Activated T-cell treated with anti-CD3 and anti-CD28 coated beads, Interleukin-2, amount 50 U/mL, for 72 hours (primary cell): ENCODE measurements around the gene ARNT2. TPM values are rescaled to one million over a fixed set of nuclear protein-coding genes. Genes with fewer than 3 reads are reported as not detected.

Source experiments
- ATAC-seq, 2 donors: fragments of 150-1000 bp; cut with Tn5 transposase; replicated peaks in 1 of 2; 2 replicates each; pipeline ENCODE4 v1.10.0; 2021; ENCODE audit warnings: moderate library complexity in 2 of 2, mild to moderate bottlenecking in 1 of 2
- DNase-seq, 2 donors: peaks; one replicate each; pipeline ENCODE4 v3.0.0; 2021 to 2022; ENCODE audit warnings: mixed read lengths in 1 of 2
- H3K27ac Mint-ChIP-seq: one replicate; pipeline ENCODE4 v1.8.0; 2022; ENCODE audit warnings: mild to moderate bottlenecking, moderate library complexity, mixed read lengths
- H3K27me3 Mint-ChIP-seq: one replicate; pipeline ENCODE4 v1.8.0; 2022; ENCODE audit warnings: low read depth, mixed read lengths
- H3K36me3 Mint-ChIP-seq, 2 donors: one replicate each; pipeline ENCODE4 v1.8.0; 2022; ENCODE audit warnings: mixed read lengths in 2 of 2, mild to moderate bottlenecking in 1 of 2; ENCODE audit not compliant: insufficient read depth in 2 of 2
- H3K4me1 Mint-ChIP-seq: one replicate; pipeline ENCODE4 v1.8.0; 2022; ENCODE audit warnings: low read depth, mixed read lengths
- H3K4me3 Mint-ChIP-seq, 2 donors: one replicate each; pipeline ENCODE4 v1.8.0; 2022; ENCODE audit warnings: mild to moderate bottlenecking in 2 of 2, mixed read lengths in 2 of 2, moderate library complexity in 2 of 2
- H3K9me3 Mint-ChIP-seq, 2 donors: one replicate each; pipeline ENCODE4 v1.8.0; 2022; ENCODE audit warnings: mixed read lengths in 2 of 2
- total RNA-seq, 2 donors: library from RNA; stranded (reverse); gene quantifications; one replicate each; pipeline ENCODE4 v1.2.3, GENCODE V29; 2022

The ARNT2 gene
- total RNA-seq, 2 donors from 2014 or later, result 0.07 to 0.19 TPM

GRCh38 chr15:80437334-80437891 lies 33.2 kb downstream of the ARNT2 start:
- Mint-ChIP-seq H3K4me1 (peaks cover 6% of the 10 kb centered on the region), H3K27me3 (peaks cover 34% of the 10 kb centered on the region), H3K4me3 (no peak overlapping the region), H3K9me3 (no peaks in the 10 kb centered on the region), H3K36me3 (no peaks in the 10 kb centered on the region), H3K27ac (no peak overlapping the region)
- DNase-seq, result no peak
- no peak for ATAC-seq

DNA sequence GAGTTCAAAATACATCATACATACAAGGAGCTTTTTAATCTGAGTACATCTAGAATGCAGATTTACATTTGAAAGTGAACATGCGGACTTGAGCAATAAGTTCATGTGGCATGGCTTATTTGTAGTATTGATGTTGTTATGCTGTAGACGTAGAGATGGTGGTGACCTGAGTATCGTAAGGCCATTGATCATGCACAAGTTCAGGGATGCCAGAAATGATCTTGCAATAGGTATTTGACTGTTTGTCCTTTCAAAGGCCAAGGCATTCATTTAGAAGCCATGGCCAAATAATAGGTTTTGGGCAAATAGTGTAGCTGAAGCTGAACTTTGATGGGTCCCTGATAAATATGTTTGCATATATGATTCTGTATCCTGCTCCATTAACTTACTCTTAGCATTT lies 35.0 kb downstream of the ARNT2 start:
- Mint-ChIP-seq H3K27me3 (peaks cover 33% of the 10 kb centered on the region), H3K4me1 (peaks cover 6% of the 10 kb centered on the region), H3K36me3 (no peaks in the 10 kb centered on the region), H3K27ac (no peak overlapping the region), H3K9me3 (no peaks in the 10 kb centered on the region), H3K4me3 (no peak overlapping the region)
- no peak for ATAC-seq
- DNase-seq, result no peak

DNA sequence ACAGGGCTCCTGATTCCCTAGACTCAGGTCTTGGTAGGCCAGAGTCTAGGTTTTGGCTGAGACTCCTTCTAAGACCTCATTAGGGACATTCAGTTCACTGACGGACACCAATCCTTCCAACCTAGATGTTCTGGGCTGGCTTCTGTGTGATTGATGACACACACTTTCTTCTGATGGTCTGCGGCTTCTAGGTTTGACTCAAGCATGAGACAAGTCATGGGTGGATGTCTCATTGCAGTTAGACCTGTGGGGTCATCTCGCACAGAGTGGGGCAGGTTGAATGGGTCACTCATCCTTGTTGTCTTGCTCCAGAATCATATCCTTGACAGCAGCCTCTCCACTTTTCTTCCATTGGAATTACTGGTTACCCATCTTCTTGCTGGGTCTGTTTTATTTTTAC lies 35.8 kb downstream of the ARNT2 start:
- no peaks in the 10 kb centered on the region for H3K9me3 Mint-ChIP-seq
- peaks cover 30% of the 10 kb centered on the region for H3K27me3 Mint-ChIP-seq
- no peak for DNase-seq
- peak in 1 of 2 donors; percentile 44 for ATAC-seq
- peaks cover 6% of the 10 kb centered on the region for H3K4me1 Mint-ChIP-seq
- H3K36me3 Mint-ChIP-seq, result no peaks in the 10 kb centered on the region
- no peak overlapping the region for H3K4me3 Mint-ChIP-seq
- H3K27ac Mint-ChIP-seq, result no peak overlapping the region

- no peaks in the 10 kb centered on the region for H3K9me3 Mint-ChIP-seq
- DNase-seq, result no peak
- H3K4me1 Mint-ChIP-seq, result peaks cover 6% of the 10 kb centered on the region
- H3K4me3 Mint-ChIP-seq, result no peak overlapping the region
- no peaks in the 10 kb centered on the region for H3K36me3 Mint-ChIP-seq
- no peak overlapping the region for H3K27ac Mint-ChIP-seq
- ATAC-seq, result no peak
- H3K27me3 Mint-ChIP-seq, result peaks cover 30% of the 10 kb centered on the region
Measured at GRCh38 chr15:80441041-80441440, 36.9 kb downstream of the ARNT2 start.

- DNase-seq (no peak), ATAC-seq (no peak)
- H3K9me3 Mint-ChIP-seq, result no peaks in the 10 kb centered on the region
- H3K4me3 Mint-ChIP-seq, result no peak overlapping the region
- H3K4me1 Mint-ChIP-seq, result peaks cover 4% of the 10 kb centered on the region
- no peaks in the 10 kb centered on the region for H3K36me3 Mint-ChIP-seq
- peaks cover 29% of the 10 kb centered on the region for H3K27me3 Mint-ChIP-seq
- no peak overlapping the region for H3K27ac Mint-ChIP-seq
Measured at GRCh38 chr15:80441714-80442113, 37.5 kb downstream of the ARNT2 start.

GRCh38 chr15:80442728-80443403 lies 38.7 kb downstream of the ARNT2 start:
- no peaks in the 10 kb centered on the region for H3K4me1 Mint-ChIP-seq
- no peaks in the 10 kb centered on the region for H3K9me3 Mint-ChIP-seq
- peaks cover 20% of the 10 kb centered on the region for H3K27me3 Mint-ChIP-seq
- no peaks in the 10 kb centered on the region for H3K36me3 Mint-ChIP-seq
- no peak overlapping the region for H3K27ac Mint-ChIP-seq
- no peak overlapping the region for H3K4me3 Mint-ChIP-seq
- DNase-seq (no peak), ATAC-seq (no peak)

GRCh38 chr15:80444680-80445251 lies 40.6 kb downstream of the ARNT2 start:
- no peak overlapping the region for H3K27ac Mint-ChIP-seq
- H3K9me3 Mint-ChIP-seq, result no peaks in the 10 kb centered on the region
- ATAC-seq, result no peak
- no peak overlapping the region for H3K4me3 Mint-ChIP-seq
- H3K27me3 Mint-ChIP-seq, result peaks cover 17% of the 10 kb centered on the region
- no peak for DNase-seq
- no peaks in the 10 kb centered on the region for H3K4me1 Mint-ChIP-seq
- no peaks in the 10 kb centered on the region for H3K36me3 Mint-ChIP-seq

GRCh38 chr15:80445300-80446041 lies 41.3 kb downstream of the ARNT2 start:
- H3K4me1 Mint-ChIP-seq, result no peaks in the 10 kb centered on the region
- H3K9me3 Mint-ChIP-seq, result no peaks in the 10 kb centered on the region
- no peak overlapping the region for H3K4me3 Mint-ChIP-seq
- H3K27me3 Mint-ChIP-seq, result peaks cover 14% of the 10 kb centered on the region
- no peaks in the 10 kb centered on the region for H3K36me3 Mint-ChIP-seq
- H3K27ac Mint-ChIP-seq, result no peak overlapping the region
- ATAC-seq, result no peak
- DNase-seq, result no peak

- Mint-ChIP-seq H3K36me3 (no peaks in the 10 kb centered on the region), H3K4me1 (no peaks in the 10 kb centered on the region), H3K27ac (no peak overlapping the region), H3K27me3 (peaks cover 4% of the 10 kb centered on the region), H3K9me3 (no peaks in the 10 kb centered on the region), H3K4me3 (no peak overlapping the region)
- ATAC-seq (no peak), DNase-seq (no peak)
Measured at GRCh38 chr15:80447077-80447476, 42.9 kb downstream of the ARNT2 start.

DNA sequence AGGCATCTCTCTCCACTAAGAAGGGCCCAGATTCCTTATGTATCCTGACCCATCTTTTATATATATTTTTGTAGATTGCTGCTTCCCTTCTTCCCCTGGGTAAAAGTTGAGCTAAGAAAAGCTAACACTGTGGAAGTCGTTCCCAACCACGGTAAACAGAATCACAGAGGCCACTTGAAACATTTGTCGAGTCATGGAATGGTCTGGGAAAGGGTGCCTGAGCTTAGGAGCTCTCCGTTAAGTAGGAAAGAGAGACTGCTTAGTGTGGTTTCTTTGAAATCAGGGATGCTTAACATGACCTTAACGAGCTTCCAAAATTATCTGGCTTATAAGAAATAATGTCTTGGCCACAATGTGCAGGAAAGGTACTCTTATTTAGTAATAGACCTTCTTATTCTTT lies 45.6 kb downstream of the ARNT2 start:
- no peak for ATAC-seq
- no peak overlapping the region for H3K4me3 Mint-ChIP-seq
- DNase-seq, result no peak
- H3K9me3 Mint-ChIP-seq, result no peaks in the 10 kb centered on the region
- H3K36me3 Mint-ChIP-seq, result no peaks in the 10 kb centered on the region
- peaks cover 6% of the 10 kb centered on the region for H3K27me3 Mint-ChIP-seq
- no peak overlapping the region for H3K27ac Mint-ChIP-seq
- no peaks in the 10 kb centered on the region for H3K4me1 Mint-ChIP-seq

GRCh38 chr15:80450811-80451321 lies 46.7 kb downstream of the ARNT2 start:
- ATAC-seq (no peak), DNase-seq (no peak)
- peaks cover 13% of the 10 kb centered on the region for H3K27me3 Mint-ChIP-seq
- H3K27ac Mint-ChIP-seq, result no peak overlapping the region
- no peak overlapping the region for H3K4me3 Mint-ChIP-seq
- H3K9me3 Mint-ChIP-seq, result no peaks in the 10 kb centered on the region
- H3K4me1 Mint-ChIP-seq, result no peaks in the 10 kb centered on the region
- no peaks in the 10 kb centered on the region for H3K36me3 Mint-ChIP-seq

DNA sequence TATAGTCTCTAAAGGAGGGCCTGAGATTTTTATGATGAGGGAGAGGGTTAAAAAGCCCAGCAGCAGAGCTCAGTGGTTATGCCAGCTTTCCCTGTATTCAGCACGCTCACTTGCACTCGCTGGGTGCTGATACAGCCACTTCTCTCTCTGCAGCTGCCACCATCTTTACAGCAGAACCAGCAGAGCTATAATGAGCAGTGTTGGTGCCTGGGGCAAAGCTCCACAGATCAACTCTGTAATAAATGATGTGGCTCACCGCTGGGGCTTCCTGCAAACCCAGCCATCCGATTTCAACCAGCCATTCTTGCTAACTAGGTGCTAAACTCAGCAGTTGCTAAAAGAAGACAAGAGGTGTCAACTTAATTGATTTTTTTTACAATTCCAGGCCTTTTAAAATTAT lies 48.0 kb downstream of the ARNT2 start:
- DNase-seq (no peak), ATAC-seq (no peak)

GRCh38 chr15:80455051-80455648 lies 51.0 kb downstream of the ARNT2 start:
- no peak for DNase-seq
- Mint-ChIP-seq H3K4me3 (no peak overlapping the region), H3K4me1 (no peaks in the 10 kb centered on the region), H3K9me3 (no peaks in the 10 kb centered on the region), H3K36me3 (no peaks in the 10 kb centered on the region), H3K27me3 (peaks cover 14% of the 10 kb centered on the region), H3K27ac (no peak overlapping the region)
- no peak for ATAC-seq

More for the DNA sequence above, 48.0 kb downstream of the ARNT2 start:
- Mint-ChIP-seq H3K27ac (no peak overlapping the region), H3K9me3 (no peaks in the 10 kb centered on the region), H3K4me1 (no peaks in the 10 kb centered on the region), H3K27me3 (peaks cover 14% of the 10 kb centered on the region), H3K4me3 (no peak overlapping the region), H3K36me3 (no peaks in the 10 kb centered on the region)
